Astrocyte (in vitro differentiated cells and primary cell): ENCODE results near the gene MORN4. TPM values are rescaled to one million over a fixed set of nuclear protein-coding genes. Genes with fewer than 3 reads are reported as not detected.

Source experiments
- DNase-seq: peaks from one replicate; pipeline ENCODE4 v3.0.0-alpha.2; 2010; ENCODE audit warnings: low read depth
- FAIRE-seq: peaks from 2 replicates; lab custom pipeline; 2011; peaks lifted over from hg19 to GRCh38; lab: Jason Lieb, UNC
- H2AFZ ChIP-seq: 2 replicates; pipeline ENCODE4 v1.6.0; 2012; ENCODE audit warnings: low read depth, low read length, inconsistent platforms
- H3K27ac ChIP-seq: 2 replicates; pipeline ENCODE4 v1.5.1; 2011; ENCODE audit warnings: low read depth, low read length, inconsistent platforms
- H3K27me3 ChIP-seq: 2 replicates; pipeline ENCODE4 v1.6.0; 2011; ENCODE audit warnings: low read length, inconsistent platforms; ENCODE audit not compliant: insufficient read depth
- H3K36me3 ChIP-seq: 2 replicates; pipeline ENCODE4 v1.5.1; 2011; ENCODE audit warnings: low read length, inconsistent platforms; ENCODE audit not compliant: insufficient read depth
- H3K4me1 ChIP-seq: 2 replicates; pipeline ENCODE4 v1.5.1; 2011; ENCODE audit warnings: low read length, inconsistent platforms; ENCODE audit not compliant: insufficient read depth
- H3K4me2 ChIP-seq: 2 replicates; pipeline ENCODE4 v1.6.0; 2012; ENCODE audit warnings: low read length, inconsistent platforms
- H3K4me3 ChIP-seq: 2 replicates; pipeline ENCODE4 v1.5.1; 2011; ENCODE audit warnings: low read depth, mild to moderate bottlenecking, low read length, inconsistent platforms; ENCODE audit not compliant: insufficient read depth
- H3K79me2 ChIP-seq: 2 replicates; pipeline ENCODE4 v1.6.0; 2012; ENCODE audit warnings: mild to moderate bottlenecking, low read length, inconsistent platforms; ENCODE audit not compliant: insufficient read depth
- H3K9ac ChIP-seq: 2 replicates; pipeline ENCODE4 v1.6.0; 2012; ENCODE audit warnings: mild to moderate bottlenecking, low read length, inconsistent platforms
- H3K9me3 ChIP-seq: 2 replicates; pipeline ENCODE4 v1.5.1; 2012; ENCODE audit warnings: low read depth, mild to moderate bottlenecking, low read length, inconsistent platforms; ENCODE audit not compliant: insufficient read depth
- H4K20me1 ChIP-seq: 2 replicates; pipeline ENCODE4 v1.6.0; 2012; ENCODE audit warnings: low read length, inconsistent platforms; ENCODE audit not compliant: insufficient read depth
- H3K27ac Mint-ChIP-seq: one replicate; pipeline ENCODE4 v1.8.0; 2021; ENCODE audit warnings: mild to moderate bottlenecking, mixed read lengths; ENCODE audit not compliant: unreplicated experiment
- H3K27me3 Mint-ChIP-seq: one replicate; pipeline ENCODE4 v1.8.0; 2021; ENCODE audit warnings: low read depth, mixed read lengths; ENCODE audit not compliant: unreplicated experiment
- H3K36me3 Mint-ChIP-seq: one replicate; pipeline ENCODE4 v1.8.0; 2021; ENCODE audit warnings: low read depth, mixed read lengths; ENCODE audit not compliant: unreplicated experiment
- H3K4me1 Mint-ChIP-seq: one replicate; pipeline ENCODE4 v1.8.0; 2021; ENCODE audit warnings: low read depth, mixed read lengths; ENCODE audit not compliant: unreplicated experiment
- H3K4me3 Mint-ChIP-seq: one replicate; pipeline ENCODE4 v1.8.0; 2021; ENCODE audit warnings: mild to moderate bottlenecking, moderate library complexity, mixed read lengths; ENCODE audit not compliant: unreplicated experiment
- H3K9me3 Mint-ChIP-seq: one replicate; pipeline ENCODE4 v1.8.0; 2021; ENCODE audit warnings: mild to moderate bottlenecking, mixed read lengths; ENCODE audit not compliant: unreplicated experiment
- EZH2 ChIP-seq: IDR thresholded peaks from 2 replicates; pipeline ENCODE4 v1.6.1; 2012; ENCODE audit warnings: mild to moderate bottlenecking, low read length, inconsistent platforms; ENCODE audit not compliant: insufficient read depth
- total RNA-seq: library from RNA; stranded (reverse); gene quantifications from 2 replicates; pipeline ENCODE4 v1.2.1, GENCODE V29; 2021
- TF ChIP-seq, protein P1 (sequence below): IDR thresholded peaks from 2 replicates; pipeline ENCODE4 v1.5.1; 2011; ENCODE audit warnings: low read depth, mild to moderate bottlenecking, inconsistent platforms, low read length, moderate library complexity; ENCODE audit not compliant: insufficient read depth

The MORN4 gene
- total RNA-seq, 1 donor from 2014 or later: 16.2 TPM

DNA sequence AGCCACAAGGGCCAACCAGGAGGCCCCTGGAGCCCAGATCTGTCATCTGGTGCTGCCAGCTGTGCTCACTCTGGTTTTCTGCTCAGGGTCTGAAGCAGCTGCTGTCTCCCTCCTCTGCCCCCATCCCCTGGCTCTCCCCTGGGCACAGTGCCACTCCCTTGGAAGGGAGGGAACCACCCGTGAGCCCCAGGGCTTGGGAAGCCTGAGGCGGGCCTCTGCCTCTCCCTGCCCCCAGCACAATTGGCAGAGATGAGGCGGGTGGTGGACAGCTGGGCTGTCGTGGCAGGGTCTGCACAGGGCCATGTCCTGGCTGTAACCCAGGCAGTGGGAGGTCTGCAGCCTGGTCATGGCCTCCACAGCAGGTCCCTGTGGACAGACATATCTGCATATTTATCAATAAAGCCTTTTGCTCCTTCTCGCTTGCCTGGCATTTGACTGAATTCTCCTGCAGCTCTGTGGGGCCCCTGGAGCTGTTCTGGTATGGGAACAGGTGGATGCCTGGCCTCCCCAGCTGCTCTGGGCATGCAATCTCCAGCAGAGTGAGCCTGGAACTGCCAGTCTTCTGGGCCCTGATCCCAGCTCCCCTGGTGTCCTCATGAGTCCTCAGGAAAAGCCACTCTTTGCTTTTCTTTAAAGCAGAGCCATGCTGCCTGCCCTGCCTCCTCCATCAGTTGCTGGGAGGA lies 62.4 kb downstream of the MORN4 start:
- Histone ChIP-seq H3K27me3 (no peaks in the 10 kb centered on the region), H3K36me3 (peaks cover 6% of the 10 kb centered on the region), H3K9me3 (no peaks in the 10 kb centered on the region), H3K4me2 (no peak overlapping the region), H3K4me1 (peaks cover 7% of the 10 kb centered on the region), H3K9ac (no peak overlapping the region), H3K79me2 (peaks cover 2% of the 10 kb centered on the region), H3K4me3 (no peak overlapping the region), H3K27ac (no peak overlapping the region), H4K20me1 (peaks cover 27% of the 10 kb centered on the region), H2AFZ (no peak overlapping the region)
- Mint-ChIP-seq H3K4me1 (peaks cover 29% of the 10 kb centered on the region), H3K4me3 (no peak overlapping the region), H3K36me3 (peaks cover 7% of the 10 kb centered on the region), H3K27ac (no peak overlapping the region), H3K9me3 (peaks cover 2% of the 10 kb centered on the region), H3K27me3 (no peaks in the 10 kb centered on the region)
- TF ChIP-seq, protein P1, sequence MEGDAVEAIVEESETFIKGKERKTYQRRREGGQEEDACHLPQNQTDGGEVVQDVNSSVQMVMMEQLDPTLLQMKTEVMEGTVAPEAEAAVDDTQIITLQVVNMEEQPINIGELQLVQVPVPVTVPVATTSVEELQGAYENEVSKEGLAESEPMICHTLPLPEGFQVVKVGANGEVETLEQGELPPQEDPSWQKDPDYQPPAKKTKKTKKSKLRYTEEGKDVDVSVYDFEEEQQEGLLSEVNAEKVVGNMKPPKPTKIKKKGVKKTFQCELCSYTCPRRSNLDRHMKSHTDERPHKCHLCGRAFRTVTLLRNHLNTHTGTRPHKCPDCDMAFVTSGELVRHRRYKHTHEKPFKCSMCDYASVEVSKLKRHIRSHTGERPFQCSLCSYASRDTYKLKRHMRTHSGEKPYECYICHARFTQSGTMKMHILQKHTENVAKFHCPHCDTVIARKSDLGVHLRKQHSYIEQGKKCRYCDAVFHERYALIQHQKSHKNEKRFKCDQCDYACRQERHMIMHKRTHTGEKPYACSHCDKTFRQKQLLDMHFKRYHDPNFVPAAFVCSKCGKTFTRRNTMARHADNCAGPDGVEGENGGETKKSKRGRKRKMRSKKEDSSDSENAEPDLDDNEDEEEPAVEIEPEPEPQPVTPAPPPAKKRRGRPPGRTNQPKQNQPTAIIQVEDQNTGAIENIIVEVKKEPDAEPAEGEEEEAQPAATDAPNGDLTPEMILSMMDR: no peak
- no peak for TF ChIP-seq EZH2
- DNase-seq (no peak), FAIRE-seq (no peak)

- FAIRE-seq: no peak
- Histone ChIP-seq H3K9ac (no peak overlapping the region), H3K4me3 (no peak overlapping the region), H3K27ac (no peak overlapping the region), H3K4me2 (no peak overlapping the region), H3K27me3 (no peaks in the 10 kb centered on the region), H2AFZ (no peak overlapping the region), H3K79me2 (peaks cover 5% of the 10 kb centered on the region), H3K36me3 (peaks cover 6% of the 10 kb centered on the region), H3K9me3 (no peaks in the 10 kb centered on the region), H4K20me1 (peaks cover 27% of the 10 kb centered on the region), H3K4me1 (peaks cover 7% of the 10 kb centered on the region)
- Mint-ChIP-seq H3K4me3 (no peak overlapping the region), H3K4me1 (peaks cover 28% of the 10 kb centered on the region), H3K36me3 (peaks cover 7% of the 10 kb centered on the region), H3K27ac (no peak overlapping the region), H3K27me3 (no peaks in the 10 kb centered on the region), H3K9me3 (peaks cover 2% of the 10 kb centered on the region)
- no peak for TF ChIP-seq EZH2
- TF ChIP-seq, protein P1: no peak
- no peak for DNase-seq
These were observed 63.0 kb downstream of the MORN4 start for GRCh38 chr10:97570146-97570788.

DNA sequence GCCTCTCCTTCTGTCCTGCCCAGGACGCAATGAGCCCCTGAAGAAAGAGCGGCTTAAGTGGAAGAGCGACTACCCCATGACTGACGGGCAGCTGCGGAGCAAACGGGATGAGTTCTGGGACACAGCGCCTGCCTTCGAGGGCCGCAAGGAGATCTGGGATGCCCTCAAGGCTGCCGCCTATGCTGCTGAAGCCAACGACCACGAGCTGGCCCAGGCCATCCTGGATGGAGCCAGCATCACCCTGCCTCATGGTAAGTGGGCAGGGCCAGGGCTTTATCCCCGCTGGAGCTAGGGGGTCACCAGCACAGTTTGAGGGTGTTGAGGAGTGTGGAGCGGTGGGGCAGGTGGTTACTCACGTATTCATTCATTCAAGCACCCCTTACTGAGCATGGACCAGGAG lies 65.4 kb downstream of the MORN4 start:
- no peak overlapping the region for H3K27ac Mint-ChIP-seq
- H3K36me3 Mint-ChIP-seq: peaks cover 5% of the 10 kb centered on the region
- peaks cover 30% of the 10 kb centered on the region for H4K20me1 ChIP-seq
- H3K4me3 Mint-ChIP-seq: no peak overlapping the region
- no peak overlapping the region for H3K27ac ChIP-seq
- no peak overlapping the region for H3K4me2 ChIP-seq
- peaks cover 5% of the 10 kb centered on the region for H3K79me2 ChIP-seq
- no peaks in the 10 kb centered on the region for H3K27me3 ChIP-seq
- H2AFZ ChIP-seq: no peak overlapping the region
- no peaks in the 10 kb centered on the region for H3K27me3 Mint-ChIP-seq
- no peaks in the 10 kb centered on the region for H3K9me3 Mint-ChIP-seq
- peaks cover 6% of the 10 kb centered on the region for H3K36me3 ChIP-seq
- H3K4me3 ChIP-seq: no peak overlapping the region
- H3K9me3 ChIP-seq: no peaks in the 10 kb centered on the region
- H3K4me1 Mint-ChIP-seq: peaks cover 19% of the 10 kb centered on the region
- no peak for TF ChIP-seq EZH2
- TF ChIP-seq, protein P1: no peak
- no peak overlapping the region for H3K9ac ChIP-seq
- no peaks in the 10 kb centered on the region for H3K4me1 ChIP-seq
- DNase-seq: no peak
- no peak for FAIRE-seq
